Measurements from ENCODE around the gene CAMTA1. TPM values are rescaled to one million over a fixed set of nuclear protein-coding genes. Genes with fewer than 3 reads are reported as not detected.
A peak's percentile ranks its signal among the peaks of the same experiment; 100 is the strongest.

Gene CAMTA1
- total and polyA plus RNA-seq, 12 donors = 123 to 265 (median 142) TPM

DNA sequence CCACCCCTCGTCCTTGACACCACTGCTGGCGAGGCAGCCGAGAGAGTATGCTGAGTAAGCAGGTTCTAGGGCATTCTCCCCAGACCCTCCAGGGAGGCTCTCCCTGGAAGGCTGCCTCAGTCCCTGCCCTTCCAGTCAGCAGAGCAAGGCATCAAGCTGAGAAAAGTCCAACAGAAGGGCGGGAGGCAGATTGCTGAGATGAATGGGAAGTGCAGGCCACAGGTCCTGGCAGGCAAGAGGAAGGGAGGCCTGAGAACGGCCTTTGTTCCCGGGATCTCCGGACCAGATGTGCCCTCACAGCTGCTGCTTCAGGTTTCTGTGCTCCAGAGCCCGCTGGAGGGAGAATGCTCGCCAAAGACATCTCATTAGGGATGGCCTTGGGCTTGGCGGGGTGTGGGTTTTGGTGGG lies 715.8 kb downstream of the CAMTA1 start:
- no peaks in the 10 kb centered on the region for H3K9me3 ChIP-seq
- TF ChIP-seq CTCF (IDR thresholded peaks at IDR 0.05) = no peak
- WGBS, 2 donors = 66 to 72% methylated on average over 10 of the region's 10 CpGs

GRCh38 chr1:7501723-7502603 lies 716.7 kb downstream of the CAMTA1 start:
- no peaks in the 10 kb centered on the region for H3K27me3 ChIP-seq
- no peak overlapping the region for H3K4me3 ChIP-seq
- DNase-seq (no peak), ATAC-seq (no peak)
- intact Hi-C loops (cut with DNase I) = no loop called here
- no peak overlapping the region for H3K27ac ChIP-seq
- TF ChIP-seq CTCF (IDR thresholded peaks at IDR 0.05) = no peak
- H3K9me3 ChIP-seq = no peaks in the 10 kb centered on the region
- 62 to 78% methylated on average over 15 of the region's 15 CpGs for WGBS, 2 donors
- no peaks in the 10 kb centered on the region for H3K36me3 ChIP-seq
- H3K4me1 ChIP-seq = peaks cover 0 to 5% (median 0%) of the 10 kb centered on the region in 9 donors

More for the DNA sequence above, 715.8 kb downstream of the CAMTA1 start:
- DNase-seq = no peak
- Histone ChIP-seq H3K4me1 (peaks cover 0 to 5% (median 0%) of the 10 kb centered on the region in 9 donors), H3K4me3 (no peak overlapping the region), H3K27ac (no peak overlapping the region), H3K27me3 (no peaks in the 10 kb centered on the region), H3K36me3 (no peaks in the 10 kb centered on the region)
- intact Hi-C loops (cut with DNase I) = no loop called here
- no peak for ATAC-seq

DNA sequence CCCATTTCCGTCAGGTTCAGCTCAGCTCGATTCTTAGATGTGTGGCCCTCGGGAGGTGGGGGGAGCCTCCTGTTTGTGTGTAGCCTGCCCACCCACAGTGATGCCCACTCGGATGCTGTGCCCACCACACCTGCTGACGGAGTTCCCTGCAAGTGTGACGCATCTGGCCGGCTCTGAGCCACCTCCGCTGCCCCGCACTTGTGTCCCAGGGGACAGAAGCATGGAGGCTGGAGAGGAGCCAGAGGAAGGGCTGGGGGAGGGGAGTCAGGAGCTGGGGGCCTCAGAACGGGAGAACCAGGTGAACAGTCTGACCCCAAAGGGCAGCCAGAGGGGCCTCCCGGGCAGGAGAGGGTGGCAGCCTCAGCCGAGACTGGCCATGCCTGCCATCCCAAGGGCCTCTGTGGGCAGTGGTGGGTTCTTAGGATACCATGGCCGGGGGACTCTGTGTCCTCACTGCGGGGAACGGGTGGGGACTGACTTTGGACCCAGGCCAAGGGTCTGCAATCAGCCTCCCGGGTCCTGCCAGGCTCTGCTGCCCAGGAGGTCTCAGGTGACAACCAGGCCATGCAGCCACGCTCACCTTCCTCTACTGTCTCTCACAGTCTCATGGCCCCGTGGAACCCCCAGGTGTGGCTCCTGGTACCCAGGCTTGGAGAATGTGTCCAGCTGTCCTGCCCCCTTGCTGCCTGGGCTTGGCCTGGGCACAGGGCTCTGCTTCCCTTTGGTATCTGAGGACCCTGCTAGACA lies 718.6 kb downstream of the CAMTA1 start:
- H3K9me3 ChIP-seq = no peaks in the 10 kb centered on the region
- H3K27ac ChIP-seq = no peak overlapping the region
- no peaks in the 10 kb centered on the region for H3K27me3 ChIP-seq
- WGBS, 2 donors = 81 to 82% methylated on average over 18 of the region's 18 CpGs
- DNase-seq (no peak), ATAC-seq (peak in 1 of 8 donors; percentile 9)
- peaks cover 0 to 13% (median 2%) of the 10 kb centered on the region in 9 donors for H3K4me1 ChIP-seq
- H3K4me3 ChIP-seq = no peak overlapping the region
- intact Hi-C loops (cut with DNase I) = no loop called here
- H3K36me3 ChIP-seq = no peaks in the 10 kb centered on the region
- no peak for TF ChIP-seq CTCF (IDR thresholded peaks at IDR 0.05)

GRCh38 chr1:7504438-7504720 lies 719.1 kb downstream of the CAMTA1 start:
- no peak overlapping the region for H3K4me3 ChIP-seq
- 84 to 89% methylated on average over 2 of the region's 2 CpGs for WGBS, 2 donors
- H3K4me1 ChIP-seq = peaks cover 0 to 18% (median 5%) of the 10 kb centered on the region in 9 donors
- DNase-seq (no peak), ATAC-seq (no peak)
- no peak overlapping the region for H3K27ac ChIP-seq
- TF ChIP-seq CTCF (IDR thresholded peaks at IDR 0.05) = no peak
- H3K36me3 ChIP-seq = no peaks in the 10 kb centered on the region
- intact Hi-C loops (cut with DNase I) = no loop called here
- H3K27me3 ChIP-seq = no peaks in the 10 kb centered on the region
- no peaks in the 10 kb centered on the region for H3K9me3 ChIP-seq
